HG03460 (cell line): ENCODE measurements around the gene IFITM1.
"Not testable (repeated sequence)": the region's sequence is repeated elsewhere in the genome, so short reads cannot be mapped to it uniquely, and the experiment has no call there.

Source experiments
- ATAC-seq: cut with Tn5 transposase; IDR thresholded peaks from one replicate; pipeline ENCODE4 v1.9.1; 2021; ENCODE audit not compliant: unreplicated experiment

Gene IFITM1

GRCh38 chr11:362642-363442, 49.0 kb downstream of the IFITM1 start:
- no peak for ATAC-seq

GRCh38 chr11:363443-363805, 49.6 kb downstream of the IFITM1 start:
- not testable (repeated sequence) for ATAC-seq

- ATAC-seq, result no peak
Measured at GRCh38 chr11:363948-364761, 50.3 kb downstream of the IFITM1 start.
